IPS-18c (cell line): Measurements from ENCODE around the gene BICD1.
"Not testable (repeated sequence)": the region's sequence is repeated elsewhere in the genome, so short reads cannot be mapped to it uniquely, and the experiment has no call there.

Experiments used
- H3K4me3 ChIP-seq: 2 replicates; pipeline ENCODE4 v1.7.0; 2013; ENCODE audit warnings: low read depth, mild to moderate bottlenecking, low read length, moderate library complexity; ENCODE audit not compliant: insufficient read depth
- H3K9me3 ChIP-seq: one replicate; pipeline ENCODE4 v1.6.1; 2013; ENCODE audit warnings: mild to moderate bottlenecking, low read length, moderate library complexity; ENCODE audit not compliant: control insufficient read depth, insufficient read depth

The BICD1 gene

GRCh38 chr12:32091696-32092095 is 15.0 kb upstream of the BICD1 start:
- no peak overlapping the region for H3K4me3 ChIP-seq
- no peaks in the 10 kb centered on the region for H3K9me3 ChIP-seq

DNA sequence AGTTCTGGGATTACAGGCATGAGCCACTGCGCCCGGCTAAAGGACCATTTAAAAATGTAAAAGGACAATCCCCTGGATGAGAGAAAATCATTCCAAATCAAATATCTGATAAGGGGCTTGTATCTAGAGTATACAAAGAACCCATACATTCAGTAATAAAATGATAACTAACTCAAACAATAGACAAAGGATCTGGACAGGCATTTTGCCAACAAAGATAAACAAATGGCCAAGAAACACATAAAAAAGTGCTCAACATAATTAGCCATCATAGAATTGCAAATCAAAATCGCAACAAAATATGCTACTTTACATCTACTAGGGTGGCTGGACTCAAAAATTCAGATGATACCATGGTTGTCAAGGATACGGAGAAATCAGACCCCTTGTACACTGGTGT is 8.5 kb upstream of the BICD1 start:
- Histone ChIP-seq H3K9me3 (no peaks in the 10 kb centered on the region), H3K4me3 (no peak overlapping the region)

DNA sequence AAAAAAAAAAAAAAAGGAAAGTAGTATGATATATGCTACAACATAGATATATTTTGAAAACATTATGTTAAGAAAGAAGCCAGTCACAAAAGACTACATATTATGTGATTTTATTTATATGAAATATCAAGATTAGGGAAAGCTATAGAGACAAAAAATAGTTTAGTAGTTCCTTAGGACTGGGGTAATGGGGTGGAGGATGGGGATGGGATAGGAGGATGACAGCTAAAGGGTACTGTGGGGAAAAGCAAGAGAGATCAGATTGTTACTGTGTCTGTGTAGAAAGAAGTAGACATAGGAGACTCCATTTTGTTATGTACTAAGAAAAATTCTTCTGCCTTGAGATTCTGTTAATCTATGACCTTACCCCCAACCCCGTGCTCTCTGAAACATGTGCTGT is 7.4 kb upstream of the BICD1 start:
- H3K9me3 ChIP-seq, H3K4me3 ChIP-seq: not testable (repeated sequence)

GRCh38 chr12:32100361-32100760 is 6.3 kb upstream of the BICD1 start:
- no peak overlapping the region for H3K4me3 ChIP-seq

GRCh38 chr12:32100888-32101287 is 5.8 kb upstream of the BICD1 start:
- Histone ChIP-seq H3K9me3 (no peaks in the 10 kb centered on the region), H3K4me3 (no peak overlapping the region)

More at GRCh38 chr12:32100361-32100760, 6.3 kb upstream of the BICD1 start:
- H3K9me3 ChIP-seq = no peaks in the 10 kb centered on the region

DNA sequence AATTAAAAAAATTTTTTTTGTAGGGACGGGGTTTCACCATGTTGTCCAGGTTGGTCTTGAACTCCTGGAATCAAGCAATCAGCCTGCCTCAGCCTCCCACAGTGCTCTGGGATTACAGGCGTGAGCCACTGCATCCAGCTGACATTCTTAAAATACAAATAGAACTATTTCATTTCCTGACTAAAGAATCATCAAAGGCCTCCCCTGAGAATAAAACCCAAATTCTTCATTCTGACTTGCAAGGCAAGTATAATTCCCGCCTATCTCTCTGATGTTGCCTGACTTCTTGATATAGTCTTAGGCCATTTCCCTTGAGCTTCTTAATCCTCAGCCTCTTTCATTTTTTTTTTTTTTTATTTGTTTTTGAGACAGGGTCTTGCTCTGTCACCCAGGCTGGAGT is 4.4 kb upstream of the BICD1 start:
- Histone ChIP-seq H3K9me3 (no peaks in the 10 kb centered on the region), H3K4me3 (no peak overlapping the region)

DNA sequence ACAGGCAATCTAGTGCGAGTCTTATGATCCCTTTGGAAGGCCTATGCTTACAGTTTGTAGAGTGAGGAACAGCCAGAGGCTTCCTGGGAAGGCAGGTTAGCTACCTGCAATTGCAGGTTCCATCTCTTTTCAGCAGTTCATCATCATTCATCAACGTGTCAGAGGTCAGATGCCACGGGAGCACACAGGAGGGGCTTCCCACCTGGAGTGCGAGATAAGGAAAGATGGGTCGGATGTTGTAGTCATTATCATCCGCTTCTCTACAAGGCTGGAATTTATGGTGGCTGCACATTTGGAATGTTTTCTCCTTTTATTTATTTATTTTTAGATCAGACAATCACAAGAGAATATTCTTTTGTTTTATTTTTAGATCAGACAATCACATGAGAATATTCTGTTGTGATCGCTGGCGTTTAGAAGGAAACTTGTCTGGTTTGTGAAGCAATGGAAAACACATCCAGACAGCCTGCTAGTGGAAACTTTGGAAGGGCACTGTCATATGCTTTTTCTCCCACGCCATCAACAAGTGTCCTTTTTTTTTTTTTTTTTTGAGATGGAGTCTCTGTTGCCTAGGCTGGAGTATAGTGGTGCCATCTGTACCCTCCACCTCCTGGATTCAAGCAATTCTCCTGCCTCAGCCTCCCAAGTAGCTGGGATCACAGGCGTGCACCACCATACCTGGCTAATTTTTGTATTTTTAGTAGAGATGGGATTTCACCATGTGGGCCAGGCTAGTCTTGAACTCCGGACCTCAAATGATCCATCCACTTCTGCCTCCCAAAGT is 1.9 kb upstream of the BICD1 start:
- Histone ChIP-seq H3K4me3 (no peak overlapping the region), H3K9me3 (no peaks in the 10 kb centered on the region)

GRCh38 chr12:32105986-32106516 is 596 bp upstream of the BICD1 start:
- peak overlapping the region; percentile 96 for H3K4me3 ChIP-seq
- H3K9me3 ChIP-seq = no peaks in the 10 kb centered on the region

DNA sequence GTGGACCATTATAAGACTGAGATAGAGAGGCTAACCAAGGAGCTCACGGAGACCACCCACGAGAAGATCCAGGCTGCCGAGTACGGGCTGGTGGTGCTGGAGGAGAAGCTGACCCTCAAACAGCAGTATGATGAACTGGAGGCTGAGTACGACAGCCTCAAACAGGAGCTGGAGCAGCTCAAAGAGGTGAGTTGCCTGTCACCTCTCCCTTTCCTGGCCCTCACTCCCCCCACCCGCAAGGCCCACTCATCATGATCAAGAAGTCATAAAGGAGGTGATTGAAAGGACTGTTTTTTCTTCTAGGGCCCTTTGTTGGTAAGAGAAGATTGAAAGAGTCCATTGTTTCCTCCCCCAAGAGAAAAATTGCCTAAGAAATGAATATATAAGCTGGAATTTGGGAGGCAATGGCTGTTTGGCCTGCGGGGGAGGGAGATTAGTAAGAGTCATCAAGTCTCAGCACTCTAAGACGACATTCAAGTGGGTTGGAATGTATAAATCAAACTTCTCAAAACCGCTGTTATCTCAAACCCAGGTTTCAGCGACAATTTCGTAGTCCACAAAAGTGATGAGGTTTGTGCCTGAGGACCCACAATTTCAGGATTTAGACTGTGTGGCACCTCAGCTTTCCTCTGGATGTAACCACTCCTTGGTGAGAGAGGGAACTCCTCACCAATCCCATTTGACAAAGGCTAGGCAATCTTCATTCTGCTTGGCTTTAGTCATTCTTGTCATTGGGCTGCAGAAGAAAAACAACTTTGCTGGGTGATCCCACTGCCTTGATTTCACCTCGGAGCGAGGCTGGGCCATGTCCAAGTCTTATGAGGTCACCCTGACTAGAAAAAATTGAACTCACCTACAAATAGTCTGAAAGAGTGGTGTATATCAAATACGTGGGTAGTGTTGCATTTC is 966 bp downstream of the BICD1 start:
- Histone ChIP-seq H3K9me3 (no peaks in the 10 kb centered on the region), H3K4me3 (peak overlapping the region; percentile 96)

- peak overlapping the region; percentile 28 for H3K4me3 ChIP-seq
Measured at GRCh38 chr12:32108787-32109186, 2.1 kb downstream of the BICD1 start.

DNA sequence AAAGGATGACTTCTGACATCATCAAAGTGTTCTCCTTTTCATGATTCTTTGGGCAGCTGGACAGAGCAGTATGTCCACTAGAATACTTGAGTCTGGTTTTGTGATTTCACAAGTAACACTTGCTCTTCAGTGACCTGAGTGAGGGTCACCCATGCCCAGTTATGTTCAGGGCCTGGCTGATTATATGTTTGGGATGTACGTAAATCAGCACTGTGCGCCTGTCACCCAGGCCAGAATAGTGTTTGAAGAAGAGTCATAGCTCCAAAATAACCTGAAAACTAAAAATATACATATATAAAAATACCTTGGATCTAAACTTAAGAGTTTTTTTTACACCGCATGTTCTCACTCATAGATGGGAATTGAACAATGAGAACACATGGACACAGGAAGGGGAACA is 3.8 kb downstream of the BICD1 start:
- Histone ChIP-seq H3K9me3 (no peaks in the 10 kb centered on the region), H3K4me3 (peak overlapping the region; percentile 16; the same call in 1 of the 2 replicates)

More at GRCh38 chr12:32108787-32109186, 2.1 kb downstream of the BICD1 start:
- H3K9me3 ChIP-seq = no peaks in the 10 kb centered on the region

DNA sequence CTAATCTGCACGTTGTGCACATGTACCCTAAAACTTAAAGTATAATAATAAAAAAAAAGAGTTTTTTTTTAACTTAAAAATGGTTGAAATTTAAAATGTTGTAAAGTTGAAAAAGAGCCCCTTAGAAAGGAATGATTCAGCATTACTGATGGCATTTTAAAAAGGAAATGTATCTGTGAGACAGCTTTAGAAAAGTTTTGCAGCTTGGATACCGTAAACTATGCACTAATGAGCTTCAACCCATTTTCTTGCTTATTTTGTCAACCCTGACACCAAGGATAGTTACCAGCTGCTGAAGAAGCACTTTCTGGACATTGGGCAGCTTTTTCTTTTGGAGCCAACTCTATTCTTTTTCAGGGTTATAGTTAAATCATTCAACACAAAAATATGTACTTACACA is 4.3 kb downstream of the BICD1 start:
- no peaks in the 10 kb centered on the region for H3K9me3 ChIP-seq
- no peak overlapping the region for H3K4me3 ChIP-seq

DNA sequence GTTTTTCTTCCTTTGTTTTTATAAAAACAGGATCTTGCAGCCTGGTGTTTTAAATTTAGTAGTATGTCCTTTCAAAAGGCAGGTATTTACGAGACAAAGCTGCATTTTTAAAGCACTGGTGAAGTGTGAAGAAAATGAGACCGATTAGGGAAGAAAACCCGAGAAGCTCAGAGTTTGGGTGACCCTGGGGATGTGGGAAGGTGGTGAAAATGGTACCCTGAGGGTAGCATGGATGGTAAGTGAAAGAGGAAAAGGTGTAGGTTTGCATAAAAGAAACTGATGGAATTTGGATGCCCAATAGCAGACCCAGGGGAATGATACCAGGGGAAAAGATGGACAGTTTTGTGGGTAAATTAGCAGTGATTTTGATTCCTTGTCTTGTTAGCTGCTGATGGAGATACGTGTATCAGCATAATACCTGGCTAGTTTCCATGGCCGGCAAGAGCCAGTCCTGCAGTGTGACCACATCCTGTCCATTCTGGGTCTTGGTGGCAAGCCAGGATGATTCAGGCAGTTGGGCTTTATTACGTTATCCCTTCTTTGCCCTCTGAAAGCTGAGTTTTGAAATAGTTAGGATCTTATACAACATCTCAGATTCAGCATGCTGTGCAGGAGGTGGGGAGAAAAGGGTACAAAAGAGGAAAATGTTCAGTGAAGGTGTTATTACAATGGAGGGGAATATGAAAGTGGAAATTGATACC is 8.9 kb downstream of the BICD1 start:
- H3K4me3 ChIP-seq = no peak overlapping the region

DNA sequence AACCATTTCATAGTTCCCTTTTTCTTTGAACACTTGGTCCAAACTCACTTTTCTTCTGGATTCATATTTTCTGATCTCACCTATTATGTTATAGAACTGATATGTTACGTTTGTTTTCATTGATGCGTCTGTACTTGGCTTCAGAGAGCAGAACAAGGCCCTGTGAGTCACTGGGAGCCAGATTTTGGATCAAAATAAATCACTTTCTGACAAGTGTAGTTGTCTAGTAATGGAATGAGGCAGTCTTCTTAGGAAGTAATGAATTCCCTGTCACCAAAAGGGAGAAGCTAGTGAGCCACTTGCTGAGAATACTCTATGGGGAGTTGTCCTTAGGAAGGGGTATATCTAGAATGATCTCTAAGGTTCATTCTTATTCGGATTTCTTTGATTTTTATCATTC is 10.2 kb downstream of the BICD1 start:
- no peaks in the 10 kb centered on the region for H3K9me3 ChIP-seq

More for the DNA sequence above, 8.9 kb downstream of the BICD1 start:
- H3K9me3 ChIP-seq = no peaks in the 10 kb centered on the region

DNA sequence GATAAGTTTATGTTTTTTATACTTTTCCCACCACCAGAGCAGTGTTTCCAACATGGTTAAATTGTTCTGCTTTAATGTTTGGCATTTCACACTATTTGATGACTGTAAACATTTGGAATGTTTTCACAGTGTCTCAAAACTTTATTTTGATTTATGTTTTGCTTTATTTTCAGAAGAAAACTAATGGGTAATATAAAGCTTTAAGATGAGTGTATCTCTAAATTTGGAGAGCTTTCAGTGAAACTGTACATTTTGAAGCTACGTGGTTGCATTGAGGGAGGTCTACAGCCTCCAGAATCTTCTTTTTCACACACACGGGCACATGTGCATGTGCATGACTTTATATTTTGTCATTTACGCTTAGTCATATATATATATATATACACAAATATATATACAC is 10.7 kb downstream of the BICD1 start:
- no peaks in the 10 kb centered on the region for H3K9me3 ChIP-seq
- no peak overlapping the region for H3K4me3 ChIP-seq

More for the DNA sequence above, 10.2 kb downstream of the BICD1 start:
- no peak overlapping the region for H3K4me3 ChIP-seq

- Histone ChIP-seq H3K9me3 (no peaks in the 10 kb centered on the region), H3K4me3 (no peak overlapping the region)
Measured at GRCh38 chr12:32118806-32119205, 12.2 kb downstream of the BICD1 start.

DNA sequence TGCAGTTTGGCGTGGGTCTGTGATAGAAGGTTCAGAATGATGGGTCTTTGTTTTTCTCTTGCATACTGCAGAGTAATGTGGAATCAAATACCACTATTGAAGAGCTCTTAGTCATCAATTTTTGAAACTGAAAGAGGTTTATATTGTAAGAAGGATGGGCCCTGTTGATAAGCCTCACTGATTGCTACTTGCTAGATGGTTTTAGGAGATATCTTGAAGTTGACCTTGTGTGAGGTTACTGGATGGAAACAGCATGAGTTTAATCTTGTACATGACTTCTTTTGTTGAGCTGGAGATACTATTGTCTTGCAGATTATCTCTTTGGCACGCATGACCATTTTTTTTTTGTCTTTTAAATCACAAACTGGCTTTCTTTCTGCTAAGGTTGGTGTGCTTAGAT is 13.8 kb downstream of the BICD1 start:
- Histone ChIP-seq H3K9me3 (no peaks in the 10 kb centered on the region), H3K4me3 (no peak overlapping the region)
